GM23248 (cell line): ENCODE data around the gene ABTB1.

Experiments
- EZH2 ChIP-seq: fragments of 200-600 bp; sonication (generic); IDR thresholded peaks from 2 replicates; pipeline ENCODE4 v1.6.1; 2018; ENCODE audit warnings: antibody characterized with exemption, mild to moderate bottlenecking; ENCODE audit not compliant: insufficient read depth, poor library complexity, severe bottlenecking
- EZH2phosphoT487 ChIP-seq: fragments of 200-600 bp; sonication (generic); IDR thresholded peaks from 2 replicates; pipeline ENCODE4 v1.6.1; 2018; ENCODE audit warnings: antibody characterized with exemption, moderate library complexity, mild to moderate bottlenecking, low read depth; ENCODE audit not compliant: insufficient read depth

- no peak for TF ChIP-seq EZH2
- TF ChIP-seq EZH2phosphoT487: no peak
Measured at GRCh38 chr3:127654374-127654773, 18.4 kb upstream of the ABTB1 start.
